Mesenchymal stem cell (in vitro differentiated cells and primary cell): ENCODE data around the gene TSC22D4.
"Not testable (repeated sequence)": the region's sequence is repeated elsewhere in the genome, so short reads cannot be mapped to it uniquely, and the experiment has no call there.

Experiments used
- DNase-seq: peaks from one replicate; pipeline ENCODE4 v3.0.0-alpha.2; 2013
- H2AFZ ChIP-seq: one replicate; pipeline ENCODE4 v1.6.1; 2013; ENCODE audit warnings: low read depth, mild to moderate bottlenecking, control low read depth, inconsistent platforms, low read length, moderate library complexity
- H2AK5ac ChIP-seq: 2 replicates; pipeline ENCODE4 v1.6.1; 2013; ENCODE audit warnings: low read length, moderate library complexity, mild to moderate bottlenecking, inconsistent platforms; ENCODE audit not compliant: severe bottlenecking
- H2BK120ac ChIP-seq: one replicate; pipeline ENCODE4 v1.6.1; 2013; ENCODE audit warnings: low read depth, mild to moderate bottlenecking, inconsistent platforms, low read length, moderate library complexity
- H2BK12ac ChIP-seq, 2 experiments: one replicate each; pipeline ENCODE4 v1.6.1; 2013; ENCODE audit warnings: inconsistent platforms in 2 of 2, low read length in 2 of 2, mild to moderate bottlenecking in 2 of 2, moderate library complexity in 2 of 2, control low read depth in 1 of 2
- H2BK15ac ChIP-seq: one replicate; pipeline ENCODE4 v1.6.1; 2013; ENCODE audit warnings: mild to moderate bottlenecking, low read depth, inconsistent platforms; ENCODE audit not compliant: poor library complexity, severe bottlenecking
- H2BK5ac ChIP-seq: 2 replicates; pipeline ENCODE4 v1.6.1; 2013; ENCODE audit warnings: low read depth, mild to moderate bottlenecking, low read length, control low read depth, inconsistent platforms; ENCODE audit not compliant: poor library complexity, severe bottlenecking
- H3K14ac ChIP-seq, 2 experiments: one replicate each; pipeline ENCODE4 v1.6.1; 2013; ENCODE audit warnings: inconsistent platforms in 2 of 2, low read length in 2 of 2, control low read depth in 1 of 2, mild to moderate bottlenecking in 1 of 2, moderate library complexity in 1 of 2
- H3K18ac ChIP-seq, 2 experiments: one replicate each; pipeline ENCODE4 v1.6.1; 2013; ENCODE audit warnings: inconsistent platforms in 2 of 2, low read length in 2 of 2, control low read depth in 1 of 2, low read depth in 1 of 2, mild to moderate bottlenecking in 1 of 2
- H3K23ac ChIP-seq, 2 experiments: one replicate each; pipeline ENCODE4 v1.6.1; 2013; ENCODE audit warnings: inconsistent platforms in 2 of 2, low read length in 2 of 2, mild to moderate bottlenecking in 2 of 2, moderate library complexity in 2 of 2, control low read depth in 1 of 2
- H3K27ac ChIP-seq: 2 replicates; pipeline ENCODE4 v1.5.1; 2013; ENCODE audit warnings: mild to moderate bottlenecking, moderate library complexity, low read length, control low read depth, inconsistent platforms; ENCODE audit not compliant: poor library complexity, severe bottlenecking
- H3K27me3 ChIP-seq, 2 experiments: 2 replicates each; pipeline versions ENCODE4 v1.6.1 to v1.7.0; 2013; ENCODE audit warnings: low read length in 2 of 2, mild to moderate bottlenecking in 2 of 2, moderate library complexity in 2 of 2, control low read depth in 1 of 2, inconsistent platforms in 1 of 2; ENCODE audit not compliant: control insufficient read depth in 1 of 2, insufficient read depth in 1 of 2
- H3K36me3 ChIP-seq, 2 experiments: 2 replicates each; pipeline versions ENCODE4 v1.6.1 to v1.7.0; 2013; ENCODE audit warnings: low read length in 2 of 2, control low read depth in 1 of 2, inconsistent platforms in 1 of 2, low read depth in 1 of 2, mild to moderate bottlenecking in 1 of 2; ENCODE audit not compliant: insufficient read depth in 2 of 2, control insufficient read depth in 1 of 2
- H3K4ac ChIP-seq, 2 experiments: one replicate each; pipeline ENCODE4 v1.6.1; 2013; ENCODE audit warnings: inconsistent platforms in 2 of 2, low read length in 2 of 2, mild to moderate bottlenecking in 2 of 2, moderate library complexity in 2 of 2, control low read depth in 1 of 2, low read depth in 1 of 2
- H3K4me1 ChIP-seq: 2 replicates; pipeline ENCODE4 v1.6.1; 2013; ENCODE audit warnings: low read depth, low read length, control low read depth; ENCODE audit not compliant: control insufficient read depth, insufficient read depth
- H3K4me2 ChIP-seq: 2 replicates; pipeline ENCODE4 v1.6.1; 2013; ENCODE audit warnings: low read length, mild to moderate bottlenecking, inconsistent platforms; ENCODE audit not compliant: poor library complexity, severe bottlenecking
- H3K4me3 ChIP-seq, 2 experiments: 2 replicates each; pipeline versions ENCODE4 v1.5.1 to v1.7.0; 2013; ENCODE audit warnings: low read length in 2 of 2, mild to moderate bottlenecking in 2 of 2, control low read depth in 1 of 2, low read depth in 1 of 2; ENCODE audit not compliant: insufficient read depth in 1 of 2
- H3K79me1 ChIP-seq: replicated peaks from 2 replicates; pipeline ENCODE4 v1.6.1; 2013; ENCODE audit warnings: mild to moderate bottlenecking, control low read depth, low read length, inconsistent platforms; ENCODE audit not compliant: poor library complexity, severe bottlenecking
- H3K9ac ChIP-seq: 2 replicates; pipeline ENCODE4 v1.7.0; 2013; ENCODE audit warnings: mild to moderate bottlenecking, low read length, moderate library complexity
- H3K9me3 ChIP-seq: 2 replicates; pipeline ENCODE4 v1.7.0; 2013; ENCODE audit warnings: mild to moderate bottlenecking, low read length; ENCODE audit not compliant: control insufficient read depth
- H4K8ac ChIP-seq: one replicate; pipeline ENCODE4 v1.6.1; 2013; ENCODE audit warnings: inconsistent platforms, mild to moderate bottlenecking, low read length, moderate library complexity
- H4K91ac ChIP-seq: one replicate; pipeline ENCODE4 v1.6.1; 2013; ENCODE audit warnings: mild to moderate bottlenecking, low read length, inconsistent platforms
- WGBS: methylation state at CpG from one replicate; pipeline ENCODE4 v1.1.7; 2013; ENCODE audit warnings: mixed read lengths; 5-methylcytosine and 5-hydroxymethylcytosine counted together

TSC22D4 gene

GRCh38 chr7:100457033-100457432, 22.0 kb downstream of the TSC22D4 start:
- no peak for DNase-seq
- no peak overlapping the region for H2AFZ ChIP-seq
- no peak overlapping the region for H2BK15ac ChIP-seq
- no peak overlapping the region for H4K8ac ChIP-seq
- no peak overlapping the region for H3K4me2 ChIP-seq
- H3K9ac ChIP-seq, result no peak overlapping the region
- no peak overlapping the region for H3K4ac ChIP-seq
- H2BK120ac ChIP-seq, result no peak overlapping the region
- no peak overlapping the region for H3K23ac ChIP-seq
- H3K9me3 ChIP-seq, result no peaks in the 10 kb centered on the region
- H3K36me3 ChIP-seq, result peaks cover 19 to 34% of the 10 kb centered on the region in 2 experiments
- H3K4me1 ChIP-seq, result peaks cover 2% of the 10 kb centered on the region
- no peak overlapping the region for H2BK12ac ChIP-seq
- H3K27me3 ChIP-seq, result no peaks in the 10 kb centered on the region
- H3K79me1 ChIP-seq, result no peaks in the 10 kb centered on the region
- H3K27ac ChIP-seq, result no peak overlapping the region
- WGBS, result 92% methylated on average over 6 of the region's 6 CpGs
- H3K4me3 ChIP-seq, result no peak overlapping the region
- no peak overlapping the region for H2AK5ac ChIP-seq
- H3K18ac ChIP-seq, result no peak overlapping the region
- H4K91ac ChIP-seq, result no peak overlapping the region
- H3K14ac ChIP-seq, result no peak overlapping the region
- no peak overlapping the region for H2BK5ac ChIP-seq

- H3K4ac ChIP-seq, result no peak overlapping the region
- H3K9ac ChIP-seq, result no peak overlapping the region
- H3K27me3 ChIP-seq, result no peaks in the 10 kb centered on the region
- H3K18ac ChIP-seq, result no peak overlapping the region
- H3K36me3 ChIP-seq, result peaks cover 15 to 34% of the 10 kb centered on the region in 2 experiments
- H2BK5ac ChIP-seq, result no peak overlapping the region
- H4K91ac ChIP-seq, result no peak overlapping the region
- H3K23ac ChIP-seq, result no peak overlapping the region
- no peak for DNase-seq
- H3K9me3 ChIP-seq, result no peaks in the 10 kb centered on the region
- H2BK120ac ChIP-seq, result no peak overlapping the region
- peaks cover 2% of the 10 kb centered on the region for H3K4me1 ChIP-seq
- 89% methylated on average over 12 of the region's 14 CpGs for WGBS
- no peak overlapping the region for H2AK5ac ChIP-seq
- no peak overlapping the region for H4K8ac ChIP-seq
- H3K27ac ChIP-seq, result no peak overlapping the region
- no peak overlapping the region for H3K4me2 ChIP-seq
- no peak overlapping the region for H2BK12ac ChIP-seq
- H3K14ac ChIP-seq, result no peak overlapping the region
- H3K79me1 ChIP-seq, result no peaks in the 10 kb centered on the region
- H3K4me3 ChIP-seq, result no peak overlapping the region
- no peak overlapping the region for H2BK15ac ChIP-seq
- H2AFZ ChIP-seq, result no peak overlapping the region
Observed at GRCh38 chr7:100456562-100456961, 22.5 kb downstream of the TSC22D4 start.

- no peak overlapping the region for H3K4me2 ChIP-seq
- no peak overlapping the region for H4K8ac ChIP-seq
- WGBS, result 96% methylated on average over 3 of the region's 3 CpGs
Observed at GRCh38 chr7:100455206-100455605, 23.8 kb downstream of the TSC22D4 start.

GRCh38 chr7:100453854-100454253, 25.2 kb downstream of the TSC22D4 start:
- H4K8ac ChIP-seq, result not testable (repeated sequence)
- WGBS, result 98% methylated on average over 8 of the region's 8 CpGs

More at GRCh38 chr7:100455206-100455605, 23.8 kb downstream of the TSC22D4 start:
- H2AFZ ChIP-seq, result no peak overlapping the region
- no peak overlapping the region for H3K14ac ChIP-seq
- no peak overlapping the region for H2BK120ac ChIP-seq
- H2BK12ac ChIP-seq, result no peak overlapping the region
- no peak overlapping the region for H2BK5ac ChIP-seq
- no peak overlapping the region for H3K23ac ChIP-seq
- H3K4me3 ChIP-seq, result no peak overlapping the region
- DNase-seq, result no peak
- peaks cover 8% of the 10 kb centered on the region for H3K4me1 ChIP-seq
- H3K27me3 ChIP-seq, result no peaks in the 10 kb centered on the region
- H3K79me1 ChIP-seq, result no peaks in the 10 kb centered on the region
- H3K18ac ChIP-seq, result no peak overlapping the region
- no peak overlapping the region for H3K27ac ChIP-seq
- H2BK15ac ChIP-seq, result no peak overlapping the region
- H3K9ac ChIP-seq, result no peak overlapping the region
- no peaks in the 10 kb centered on the region for H3K9me3 ChIP-seq
- H4K91ac ChIP-seq, result no peak overlapping the region
- peaks cover 7 to 22% of the 10 kb centered on the region in 2 experiments for H3K36me3 ChIP-seq
- H3K4ac ChIP-seq, result no peak overlapping the region
- no peak overlapping the region for H2AK5ac ChIP-seq

More at GRCh38 chr7:100453854-100454253, 25.2 kb downstream of the TSC22D4 start:
- not testable (repeated sequence) for H2BK12ac ChIP-seq, H3K4me2 ChIP-seq, H2BK120ac ChIP-seq, H3K18ac ChIP-seq, H2AFZ ChIP-seq, H3K27me3 ChIP-seq, DNase-seq, H3K79me1 ChIP-seq, H3K4me1 ChIP-seq, H2BK15ac ChIP-seq, H3K9me3 ChIP-seq, H3K14ac ChIP-seq, H3K9ac ChIP-seq, H2AK5ac ChIP-seq, H3K23ac ChIP-seq, H4K91ac ChIP-seq, H3K27ac ChIP-seq, H3K4ac ChIP-seq, H2BK5ac ChIP-seq, H3K4me3 ChIP-seq
- H3K36me3 ChIP-seq, result peaks cover 7 to 16% of the 10 kb centered on the region in 2 experiments
